Kidney (tissue), 14 donors: ENCODE data around the gene TBC1D2. TPM values are rescaled to one million over a fixed set of nuclear protein-coding genes. Genes with fewer than 3 reads are reported as not detected.

Experiments
- DNase-seq, 5 donors: peaks; one replicate each; pipeline ENCODE4 v3.0.0-alpha.2; 2013 to 2020
- FAIRE-seq: peaks from 2 replicates; lab custom pipeline; 2012; peaks lifted over from hg19 to GRCh38; lab: Jason Lieb, UNC
- H3K27ac ChIP-seq, 2 donors: one replicate each; pipeline ENCODE4 v1.7.0; 2013; ENCODE audit warnings: low read depth in 2 of 2, low read length in 2 of 2, inconsistent platforms in 1 of 2
- H3K27me3 ChIP-seq: one replicate; pipeline ENCODE4 v1.7.1; 2013; ENCODE audit warnings: low read length, inconsistent platforms; ENCODE audit not compliant: control insufficient read depth, insufficient read depth
- H3K36me3 ChIP-seq, 3 donors: one replicate each; pipeline versions ENCODE4 v1.7.0 to v1.7.1; 2013; ENCODE audit warnings: low read length in 3 of 3, control low read depth in 1 of 3, inconsistent platforms in 1 of 3; ENCODE audit not compliant: insufficient read depth in 3 of 3, control insufficient read depth in 2 of 3
- H3K4me1 ChIP-seq, 3 donors: one replicate each; pipeline versions ENCODE4 v1.7.0 to v1.7.1; 2013; ENCODE audit warnings: low read length in 3 of 3, inconsistent platforms in 1 of 3, low read depth in 1 of 3; ENCODE audit not compliant: control insufficient read depth in 2 of 3, insufficient read depth in 2 of 3
- H3K4me3 ChIP-seq, 3 donors: one replicate each; pipeline versions ENCODE4 v1.7.0 to v1.8.1; 2013; ENCODE audit warnings: low read length in 3 of 3, control low read depth in 1 of 3, inconsistent platforms in 1 of 3
- H3K9ac ChIP-seq, 3 donors: one replicate each; pipeline versions ENCODE4 v1.7.0 to v1.7.1; 2013; ENCODE audit warnings: low read length in 3 of 3, control low read depth in 1 of 3, inconsistent platforms in 1 of 3
- H3K9me3 ChIP-seq, 3 donors: one replicate each; pipeline versions ENCODE4 v1.7.0 to v1.7.1; 2013; ENCODE audit warnings: low read length in 3 of 3, control low read depth in 1 of 3, inconsistent platforms in 1 of 3; ENCODE audit not compliant: control insufficient read depth in 2 of 3, insufficient read depth in 1 of 3
- CTCF ChIP-seq: IDR thresholded peaks from 3 replicates; pipeline ENCODE4 v1.5.1; 2012; ENCODE audit warnings: mild to moderate bottlenecking, moderate library complexity, borderline replicate concordance; ENCODE audit not compliant: insufficient read depth; ENCODE audit errors: extremely low read depth
- intact Hi-C: fragments of 100-400 bp; cut with DNase I; formaldehyde crosslinking; loops from one replicate; pipeline ENCODE4 v1.11.1; 2022
- microRNA-seq: library from miRNA; unstranded; fragments of <30 nt; microRNA quantifications from one replicate; pipeline ENCODE4 v1.2.0, GENCODE V29; 2020
- polyA plus RNA-seq: library from polyadenylated mRNA; stranded (reverse); fragments of 350-450 nt; fragmentation: Illumina TruSeq; extraction: RNeasy Lipid Tissue Mini Kit (QIAGEN cat#74804); gene quantifications from one replicate; pipeline ENCODE4 v1.2.3, GENCODE V29; 2014; ENCODE audit warnings: low read depth, low replicate concordance; ENCODE audit not compliant: insufficient read depth
- total RNA-seq: library from RNA; stranded (reverse); fragmentation: NEBNext Ultra II Directional; extraction: Animal tissue kit (Norgen Biotek cat#: 25700); gene quantifications from one replicate; pipeline ENCODE4 v1.2.1, GENCODE V29; 2021
- donor health status: control.
- donor health status: control.
- donor health status: control.
- donor health status: control.
- donor health status: control.
- donor health status: DM: yes; HTN: yes; CAD: no.
- donor health status: Normal renal cell carcinoma (clear cell type).

The TBC1D2 gene
- total and polyA plus RNA-seq, 2 donors from 2014 or later, result 7.7 to 19.6 TPM

GRCh38 chr9:98149422-98149821 is 106.0 kb downstream of the TBC1D2 start:
- FAIRE-seq (no peak), DNase-seq (no peak)
- Histone ChIP-seq H3K4me1 (peaks cover 0 to 2% (median 0%) of the 10 kb centered on the region in 3 donors), H3K27ac (no peak overlapping the region), H3K36me3 (no peaks in the 10 kb centered on the region), H3K9me3 (no peaks in the 10 kb centered on the region), H3K4me3 (no peak overlapping the region), H3K27me3 (no peaks in the 10 kb centered on the region), H3K9ac (no peak overlapping the region)
- no peak for TF ChIP-seq CTCF
- intact Hi-C loops, result no loop called here

Small RNAs within 50 kb of the gene (microRNA-seq; reads per million reads assigned to microRNA genes)
- not detected for gene MIR6854

Other genes starting within 250 kb of the TBC1D2 start
- 35.8 TPM for gene NANS, start 198.9 kb downstream of the TBC1D2 start, total RNA-seq
- gene NANS, start 198.9 kb downstream of the TBC1D2 start, polyA plus RNA-seq, result 47.7 TPM
- 26.3 TPM for gene TRIM14, start 136.4 kb downstream of the TBC1D2 start, total RNA-seq
- 11.3 TPM for gene TRIM14, start 136.4 kb downstream of the TBC1D2 start, polyA plus RNA-seq
- 5.3 TPM for gene CORO2A, start 63.0 kb downstream of the TBC1D2 start, total RNA-seq
- gene CORO2A, start 63.0 kb downstream of the TBC1D2 start, polyA plus RNA-seq, result 0.90 TPM